HG03025 (cell line): Measurements from ENCODE around the gene CNNM4.
"Not testable (repeated sequence)": the region's sequence is repeated elsewhere in the genome, so short reads cannot be mapped to it uniquely, and the experiment has no call there.

Experiments used
- ATAC-seq: cut with Tn5 transposase; IDR thresholded peaks from one replicate; pipeline ENCODE4 v1.9.1; 2021; ENCODE audit warnings: mild to moderate bottlenecking, moderate library complexity; ENCODE audit not compliant: unreplicated experiment, low FRiP score

CNNM4 gene

GRCh38 chr2:96788442-96789244 lies 27.9 kb downstream of the CNNM4 start:
- no peak for ATAC-seq

GRCh38 chr2:96789245-96789617 lies 28.5 kb downstream of the CNNM4 start:
- ATAC-seq, result no peak

GRCh38 chr2:96792772-96793749 lies 32.4 kb downstream of the CNNM4 start:
- ATAC-seq, result no peak

DNA sequence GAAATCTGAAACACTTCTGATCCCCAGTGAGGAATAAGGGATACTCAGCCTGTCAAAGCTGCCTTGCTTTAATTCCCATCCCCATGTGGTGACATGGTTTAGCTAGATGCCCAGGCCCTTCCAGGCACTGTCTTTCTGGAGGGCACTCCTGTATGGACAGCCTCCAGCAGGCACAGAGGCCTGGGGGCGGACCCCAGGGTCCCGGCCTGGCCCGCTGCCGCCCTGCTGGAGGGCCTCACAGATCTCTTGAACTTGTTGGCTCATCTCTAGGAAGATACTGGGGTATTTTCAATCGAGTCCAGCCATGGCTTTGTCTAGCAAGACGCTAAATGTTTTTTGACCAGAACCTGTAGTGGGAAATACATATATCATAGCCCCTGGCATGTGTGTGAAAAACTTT lies 34.4 kb downstream of the CNNM4 start:
- no peak for ATAC-seq

DNA sequence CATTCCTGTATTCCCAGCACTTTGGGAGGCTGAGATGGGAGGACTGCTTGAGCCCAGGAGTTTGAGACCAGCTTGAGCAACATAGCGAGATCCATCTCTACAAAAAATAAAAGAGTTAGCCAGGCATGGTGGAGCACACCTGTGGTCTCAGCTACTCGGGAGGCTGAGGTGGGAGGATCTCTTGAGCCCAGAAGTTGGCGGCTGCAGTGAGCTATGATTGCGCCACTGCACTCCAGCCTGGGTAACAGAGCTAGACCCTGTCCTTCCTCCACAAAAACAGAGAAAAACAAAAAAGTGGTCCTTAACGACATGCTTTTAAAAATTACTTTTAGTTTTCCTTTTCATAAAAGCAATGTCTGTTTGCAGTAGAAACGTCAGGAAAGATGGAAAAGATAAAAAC lies 35.8 kb downstream of the CNNM4 start:
- not testable (repeated sequence) for ATAC-seq

DNA sequence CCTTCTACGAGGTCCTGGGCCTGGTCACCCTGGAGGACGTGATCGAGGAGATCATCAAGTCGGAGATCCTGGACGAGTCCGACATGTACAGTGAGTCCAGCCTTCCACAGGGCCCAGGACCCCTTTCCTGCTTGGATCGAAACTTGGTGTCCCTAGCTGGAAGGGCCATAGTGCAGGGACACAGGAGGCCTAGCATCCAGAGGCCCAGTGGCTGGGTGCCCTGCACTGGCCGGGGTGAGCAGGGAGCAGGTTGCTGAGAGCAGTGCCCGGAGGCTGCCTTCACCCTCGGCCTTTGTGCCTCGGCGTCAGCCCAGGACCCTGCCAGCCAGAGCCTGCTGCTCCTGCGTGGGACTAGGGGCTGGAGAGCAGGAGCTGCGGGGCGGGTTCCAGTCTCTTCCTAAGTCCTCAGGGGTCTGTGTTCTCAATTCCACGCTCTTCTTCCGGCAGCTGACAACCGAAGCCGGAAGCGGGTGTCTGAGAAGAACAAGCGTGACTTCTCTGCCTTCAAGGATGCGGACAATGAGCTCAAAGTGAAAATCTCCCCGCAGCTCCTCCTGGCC lies 36.4 kb downstream of the CNNM4 start:
- no peak for ATAC-seq

GRCh38 chr2:96798733-96799622 lies 38.3 kb downstream of the CNNM4 start:
- no peak for ATAC-seq

DNA sequence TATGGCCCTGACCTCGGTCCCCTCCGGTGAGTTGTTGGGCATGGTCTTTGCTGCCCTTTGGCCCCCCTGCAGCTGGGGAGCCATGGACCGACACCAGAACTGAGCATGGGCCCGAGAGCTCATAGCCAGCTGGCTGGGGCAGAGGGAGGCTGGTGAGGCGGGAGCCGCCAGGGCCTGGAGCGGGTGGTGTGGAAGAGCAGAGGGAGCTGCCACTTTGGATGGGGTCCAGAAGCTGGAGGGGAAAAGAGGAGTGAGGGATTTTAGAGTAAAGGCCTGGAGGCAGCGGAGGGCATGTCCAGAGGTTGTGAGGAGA lies 38.9 kb downstream of the CNNM4 start:
- no peak for ATAC-seq

DNA sequence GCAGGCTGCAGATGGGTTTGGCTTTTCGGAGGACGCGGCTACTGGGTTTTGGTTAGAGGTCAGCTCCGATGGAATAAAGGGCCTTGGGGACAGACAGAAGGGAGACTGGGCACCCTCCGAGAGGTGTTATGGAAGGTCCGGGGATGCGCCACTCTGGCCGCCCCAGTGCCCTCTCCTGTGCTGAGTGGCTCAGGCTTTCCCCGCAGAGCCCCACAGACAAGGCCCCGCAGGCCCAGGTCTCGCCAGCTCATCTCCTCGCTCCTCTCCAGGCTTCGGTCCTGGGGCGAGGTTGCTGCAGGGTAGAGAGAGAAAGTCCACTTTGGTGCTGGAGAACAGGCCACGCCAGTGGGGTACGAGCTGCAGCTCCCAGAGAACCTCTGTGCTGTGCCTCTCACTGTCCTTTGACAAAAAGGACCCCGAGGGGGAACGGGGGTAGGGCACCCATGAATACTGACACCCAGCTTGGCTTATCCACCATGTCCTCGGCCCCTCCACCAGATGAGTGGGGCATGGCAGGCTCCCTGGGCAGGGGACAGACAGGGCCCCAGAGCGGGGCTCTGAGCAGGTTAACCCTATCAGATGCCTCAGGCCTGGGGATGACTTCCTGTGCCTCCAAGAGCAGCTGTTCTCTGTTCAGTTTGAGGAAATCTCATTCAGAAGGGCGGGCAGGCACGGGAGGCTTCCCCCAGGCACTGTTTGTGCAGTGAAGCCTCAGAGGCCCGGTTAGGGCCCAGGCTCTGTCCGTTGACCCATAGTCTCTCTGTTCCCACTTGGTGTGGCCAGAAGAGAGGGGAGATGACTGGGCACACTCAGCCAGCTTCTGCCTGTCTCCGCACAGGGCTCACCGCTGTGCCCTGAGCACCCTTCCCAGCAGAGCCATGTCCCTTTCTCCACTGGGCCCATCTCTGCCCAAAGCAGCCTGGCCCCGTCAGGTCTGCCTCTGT lies 39.6 kb downstream of the CNNM4 start:
- ATAC-seq, result no peak

GRCh38 chr2:96801005-96801785 lies 40.5 kb downstream of the CNNM4 start:
- ATAC-seq, result no peak

GRCh38 chr2:96801786-96802595 lies 41.3 kb downstream of the CNNM4 start:
- no peak for ATAC-seq

- ATAC-seq, result no peak
These were observed 42.0 kb downstream of the CNNM4 start for GRCh38 chr2:96802721-96803120.

DNA sequence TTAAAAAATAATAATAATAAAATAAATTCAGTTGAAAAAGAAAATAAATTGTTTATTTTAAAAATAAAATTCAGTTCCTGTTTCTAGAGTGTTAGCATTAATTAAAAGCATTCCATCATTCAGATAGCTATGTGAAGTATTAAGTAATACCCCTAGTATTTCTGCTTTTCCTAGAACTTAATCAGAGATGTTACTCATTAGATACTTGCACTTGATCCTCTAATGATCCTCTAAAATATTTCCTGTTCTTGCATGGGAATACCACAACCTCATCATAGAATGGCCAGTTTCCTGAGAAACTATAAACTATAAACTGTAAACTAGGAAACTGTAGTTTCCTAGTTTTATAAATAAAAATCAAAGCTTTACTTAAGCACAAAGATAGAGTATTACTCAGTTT lies 44.3 kb downstream of the CNNM4 start:
- ATAC-seq, result no peak

DNA sequence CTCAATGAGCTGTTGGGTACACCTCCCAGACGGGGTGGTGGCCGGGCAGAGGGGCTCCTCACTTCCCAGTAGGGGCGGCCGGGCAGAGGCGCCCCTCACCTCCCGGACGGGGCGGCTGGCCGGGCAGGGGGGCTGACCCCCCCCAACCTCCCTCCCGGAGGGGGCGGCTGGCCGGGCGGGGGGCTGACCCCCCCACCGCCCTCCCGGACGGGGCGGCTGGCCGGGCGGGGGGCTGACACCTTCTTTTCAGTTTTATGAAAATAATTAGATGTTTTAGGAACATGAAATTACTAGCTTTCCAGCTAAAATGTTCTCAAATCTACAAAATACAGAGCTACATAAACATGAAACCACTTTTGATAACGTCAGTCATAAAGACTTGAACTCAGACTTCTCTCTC lies 45.2 kb downstream of the CNNM4 start:
- not testable (repeated sequence) for ATAC-seq

- ATAC-seq, result no peak
These were observed 45.9 kb downstream of the CNNM4 start for GRCh38 chr2:96806468-96807126.

GRCh38 chr2:96807127-96807471 lies 46.4 kb downstream of the CNNM4 start:
- ATAC-seq, result no peak

GRCh38 chr2:96808176-96808837 lies 47.6 kb downstream of the CNNM4 start:
- ATAC-seq, result no peak
